H1 (cell line): ENCODE results near the gene CORO7. TPM values are rescaled to one million over a fixed set of nuclear protein-coding genes. Genes with fewer than 3 reads are reported as not detected.

Experiments
- polyA plus RNA-seq, 7 experiments: library from polyadenylated mRNA; depleted of rRNA in 3 of 7; stranded (reverse) in 5 of 7; unstranded in 2 of 7; fragments of >200 nt in 5 of 7; fragments of 200-250 nt in 2 of 7; gene quantifications; 1 replicate in 5 of 7; 2 replicates in 1 of 7; 4 replicates in 1 of 7; pipeline versions ENCODE4 v1.2.1 to v1.2.3, GENCODE V29; 2011 to 2013; ENCODE audit warnings: missing spikeins in 2 of 7, mixed read lengths in 2 of 7
- total RNA-seq: library from RNA; stranded (reverse); fragmentation: NEBNext Ultra II Directional; extraction: Animal tissue kit (Norgen Biotek cat#: 25700); gene quantifications from 2 replicates; pipeline ENCODE4 v1.2.1, GENCODE V29; 2021
- TF ChIP-seq, protein P1 (sequence below): fragments of 300-600 bp; sonication (generic); IDR thresholded peaks from 2 replicates; pipeline ENCODE4 v1.7.1; 2012; ENCODE audit warnings: low read length, moderate library complexity, mild to moderate bottlenecking, inconsistent platforms; ENCODE audit not compliant: insufficient replicate concordance

Gene CORO7
- total and polyA plus RNA-seq, 2 of the 8 experiments (the other 6 are each of a cell fraction or from before 2014, with no cell fraction given), result 25.2 to 29.8 TPM

GRCh38 chr16:4350365-4350786 lies 66.0 kb downstream of the CORO7 start (continued):
- TF ChIP-seq, protein P1, sequence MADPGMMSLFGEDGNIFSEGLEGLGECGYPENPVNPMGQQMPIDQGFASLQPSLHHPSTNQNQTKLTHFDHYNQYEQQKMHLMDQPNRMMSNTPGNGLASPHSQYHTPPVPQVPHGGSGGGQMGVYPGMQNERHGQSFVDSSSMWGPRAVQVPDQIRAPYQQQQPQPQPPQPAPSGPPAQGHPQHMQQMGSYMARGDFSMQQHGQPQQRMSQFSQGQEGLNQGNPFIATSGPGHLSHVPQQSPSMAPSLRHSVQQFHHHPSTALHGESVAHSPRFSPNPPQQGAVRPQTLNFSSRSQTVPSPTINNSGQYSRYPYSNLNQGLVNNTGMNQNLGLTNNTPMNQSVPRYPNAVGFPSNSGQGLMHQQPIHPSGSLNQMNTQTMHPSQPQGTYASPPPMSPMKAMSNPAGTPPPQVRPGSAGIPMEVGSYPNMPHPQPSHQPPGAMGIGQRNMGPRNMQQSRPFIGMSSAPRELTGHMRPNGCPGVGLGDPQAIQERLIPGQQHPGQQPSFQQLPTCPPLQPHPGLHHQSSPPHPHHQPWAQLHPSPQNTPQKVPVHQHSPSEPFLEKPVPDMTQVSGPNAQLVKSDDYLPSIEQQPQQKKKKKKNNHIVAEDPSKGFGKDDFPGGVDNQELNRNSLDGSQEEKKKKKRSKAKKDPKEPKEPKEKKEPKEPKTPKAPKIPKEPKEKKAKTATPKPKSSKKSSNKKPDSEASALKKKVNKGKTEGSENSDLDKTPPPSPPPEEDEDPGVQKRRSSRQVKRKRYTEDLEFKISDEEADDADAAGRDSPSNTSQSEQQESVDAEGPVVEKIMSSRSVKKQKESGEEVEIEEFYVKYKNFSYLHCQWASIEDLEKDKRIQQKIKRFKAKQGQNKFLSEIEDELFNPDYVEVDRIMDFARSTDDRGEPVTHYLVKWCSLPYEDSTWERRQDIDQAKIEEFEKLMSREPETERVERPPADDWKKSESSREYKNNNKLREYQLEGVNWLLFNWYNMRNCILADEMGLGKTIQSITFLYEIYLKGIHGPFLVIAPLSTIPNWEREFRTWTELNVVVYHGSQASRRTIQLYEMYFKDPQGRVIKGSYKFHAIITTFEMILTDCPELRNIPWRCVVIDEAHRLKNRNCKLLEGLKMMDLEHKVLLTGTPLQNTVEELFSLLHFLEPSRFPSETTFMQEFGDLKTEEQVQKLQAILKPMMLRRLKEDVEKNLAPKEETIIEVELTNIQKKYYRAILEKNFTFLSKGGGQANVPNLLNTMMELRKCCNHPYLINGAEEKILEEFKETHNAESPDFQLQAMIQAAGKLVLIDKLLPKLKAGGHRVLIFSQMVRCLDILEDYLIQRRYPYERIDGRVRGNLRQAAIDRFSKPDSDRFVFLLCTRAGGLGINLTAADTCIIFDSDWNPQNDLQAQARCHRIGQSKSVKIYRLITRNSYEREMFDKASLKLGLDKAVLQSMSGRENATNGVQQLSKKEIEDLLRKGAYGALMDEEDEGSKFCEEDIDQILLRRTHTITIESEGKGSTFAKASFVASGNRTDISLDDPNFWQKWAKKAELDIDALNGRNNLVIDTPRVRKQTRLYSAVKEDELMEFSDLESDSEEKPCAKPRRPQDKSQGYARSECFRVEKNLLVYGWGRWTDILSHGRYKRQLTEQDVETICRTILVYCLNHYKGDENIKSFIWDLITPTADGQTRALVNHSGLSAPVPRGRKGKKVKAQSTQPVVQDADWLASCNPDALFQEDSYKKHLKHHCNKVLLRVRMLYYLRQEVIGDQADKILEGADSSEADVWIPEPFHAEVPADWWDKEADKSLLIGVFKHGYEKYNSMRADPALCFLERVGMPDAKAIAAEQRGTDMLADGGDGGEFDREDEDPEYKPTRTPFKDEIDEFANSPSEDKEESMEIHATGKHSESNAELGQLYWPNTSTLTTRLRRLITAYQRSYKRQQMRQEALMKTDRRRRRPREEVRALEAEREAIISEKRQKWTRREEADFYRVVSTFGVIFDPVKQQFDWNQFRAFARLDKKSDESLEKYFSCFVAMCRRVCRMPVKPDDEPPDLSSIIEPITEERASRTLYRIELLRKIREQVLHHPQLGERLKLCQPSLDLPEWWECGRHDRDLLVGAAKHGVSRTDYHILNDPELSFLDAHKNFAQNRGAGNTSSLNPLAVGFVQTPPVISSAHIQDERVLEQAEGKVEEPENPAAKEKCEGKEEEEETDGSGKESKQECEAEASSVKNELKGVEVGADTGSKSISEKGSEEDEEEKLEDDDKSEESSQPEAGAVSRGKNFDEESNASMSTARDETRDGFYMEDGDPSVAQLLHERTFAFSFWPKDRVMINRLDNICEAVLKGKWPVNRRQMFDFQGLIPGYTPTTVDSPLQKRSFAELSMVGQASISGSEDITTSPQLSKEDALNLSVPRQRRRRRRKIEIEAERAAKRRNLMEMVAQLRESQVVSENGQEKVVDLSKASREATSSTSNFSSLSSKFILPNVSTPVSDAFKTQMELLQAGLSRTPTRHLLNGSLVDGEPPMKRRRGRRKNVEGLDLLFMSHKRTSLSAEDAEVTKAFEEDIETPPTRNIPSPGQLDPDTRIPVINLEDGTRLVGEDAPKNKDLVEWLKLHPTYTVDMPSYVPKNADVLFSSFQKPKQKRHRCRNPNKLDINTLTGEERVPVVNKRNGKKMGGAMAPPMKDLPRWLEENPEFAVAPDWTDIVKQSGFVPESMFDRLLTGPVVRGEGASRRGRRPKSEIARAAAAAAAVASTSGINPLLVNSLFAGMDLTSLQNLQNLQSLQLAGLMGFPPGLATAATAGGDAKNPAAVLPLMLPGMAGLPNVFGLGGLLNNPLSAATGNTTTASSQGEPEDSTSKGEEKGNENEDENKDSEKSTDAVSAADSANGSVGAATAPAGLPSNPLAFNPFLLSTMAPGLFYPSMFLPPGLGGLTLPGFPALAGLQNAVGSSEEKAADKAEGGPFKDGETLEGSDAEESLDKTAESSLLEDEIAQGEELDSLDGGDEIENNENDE, result no peak
